ENCODE data around the gene LPGAT1. TPM values are rescaled to one million over a fixed set of nuclear protein-coding genes. Genes with fewer than 3 reads are reported as not detected.
A peak's percentile ranks its signal among the peaks of the same experiment; 100 is the strongest.
"Not testable (repeated sequence)": the region's sequence is repeated elsewhere in the genome, so short reads cannot be mapped to it uniquely, and the experiment has no call there.

LPGAT1 gene
- total RNA-seq, 1 donor from 2014 or later = 37.5 TPM

DNA sequence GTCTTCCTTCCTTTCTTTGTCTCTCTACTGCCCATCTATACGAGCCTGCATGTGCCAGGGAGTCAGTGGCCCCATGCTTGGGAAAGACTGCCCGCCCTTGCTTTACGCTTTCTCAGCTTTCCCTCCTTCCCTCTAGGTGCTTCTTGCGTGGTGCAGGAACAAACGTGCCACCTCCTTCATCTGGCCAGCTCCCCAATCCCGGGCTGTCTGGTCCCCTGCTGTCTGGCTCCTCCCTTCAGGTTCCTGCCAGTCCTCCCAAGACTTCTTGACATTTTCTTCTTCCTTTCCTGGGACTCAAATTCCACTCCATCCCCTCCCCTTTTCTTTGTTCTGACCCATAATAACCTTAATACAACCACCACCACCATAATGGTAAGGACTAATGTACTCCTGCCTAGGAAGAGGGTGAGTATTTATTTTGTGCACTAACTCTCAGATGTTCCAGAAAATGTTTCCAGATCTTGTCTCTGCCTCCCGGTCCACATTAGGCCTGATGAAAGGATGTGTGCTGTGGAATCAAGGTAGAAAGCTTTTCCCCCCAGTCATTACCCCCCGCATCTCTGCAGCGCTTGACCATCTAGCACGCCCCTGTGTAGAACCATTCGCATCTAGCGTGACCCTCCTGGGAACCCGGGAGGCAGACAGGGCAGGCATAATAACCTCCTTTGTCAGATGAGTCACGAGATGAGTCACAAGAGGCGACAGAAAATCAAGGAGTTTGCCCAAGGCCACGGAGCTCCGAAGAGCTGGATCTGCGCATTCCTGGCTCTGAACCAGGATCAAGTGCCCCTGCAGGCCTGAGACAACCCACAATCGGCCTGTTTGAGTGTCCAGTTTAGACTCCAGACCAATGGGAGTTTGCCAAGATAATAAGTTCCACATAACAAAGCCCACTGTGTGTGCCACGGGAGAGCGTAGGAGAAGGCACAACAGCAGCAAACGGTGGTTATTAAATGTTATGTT lies 95.1 kb downstream of the LPGAT1 start:
- DNase-seq (ENCODE audit: low read depth in 2 of 2) = peak in 1 of 2 donors; percentile 72

DNA sequence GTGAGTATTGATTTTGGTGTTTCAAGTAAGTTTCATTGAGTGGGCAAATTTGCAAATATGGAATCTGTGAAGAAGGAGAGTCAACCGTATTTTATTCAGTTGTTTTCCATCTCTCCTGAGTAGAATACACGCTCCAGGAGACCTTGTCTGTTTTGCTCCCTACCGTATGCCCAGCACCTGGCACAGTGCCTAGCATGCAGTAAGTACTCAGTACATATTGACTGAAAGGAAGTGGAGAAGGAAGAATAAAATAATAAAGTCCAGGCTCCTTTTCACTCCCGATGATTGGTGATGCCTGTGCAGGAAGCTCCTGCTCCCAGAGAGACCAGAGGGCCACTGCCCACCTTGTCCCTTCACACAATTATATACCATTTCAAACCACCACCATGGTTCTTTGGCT lies 95.8 kb downstream of the LPGAT1 start:
- peak; percentile 23 to 36 for DNase-seq (ENCODE audit: low read depth in 2 of 2)

DNA sequence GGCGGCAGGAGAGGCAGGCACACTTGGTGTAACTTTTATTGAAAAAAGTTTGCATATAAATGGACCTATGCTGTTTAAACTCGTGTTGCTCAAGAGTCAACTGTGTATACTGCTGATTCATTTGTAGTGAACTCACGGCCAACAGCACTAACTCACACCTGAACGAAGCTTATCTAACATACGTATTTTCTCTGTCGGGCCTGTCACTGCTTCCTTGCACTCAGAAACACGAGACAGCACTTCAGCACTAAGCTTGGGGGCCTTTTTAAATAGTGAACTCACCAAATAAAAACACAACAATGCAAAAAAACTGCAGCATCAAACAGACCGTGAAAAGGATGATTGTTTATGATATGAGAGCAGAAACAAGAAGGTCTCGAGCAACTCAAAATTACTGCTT lies 96.2 kb downstream of the LPGAT1 start:
- DNase-seq (ENCODE audit: low read depth in 2 of 2) = no peak

DNA sequence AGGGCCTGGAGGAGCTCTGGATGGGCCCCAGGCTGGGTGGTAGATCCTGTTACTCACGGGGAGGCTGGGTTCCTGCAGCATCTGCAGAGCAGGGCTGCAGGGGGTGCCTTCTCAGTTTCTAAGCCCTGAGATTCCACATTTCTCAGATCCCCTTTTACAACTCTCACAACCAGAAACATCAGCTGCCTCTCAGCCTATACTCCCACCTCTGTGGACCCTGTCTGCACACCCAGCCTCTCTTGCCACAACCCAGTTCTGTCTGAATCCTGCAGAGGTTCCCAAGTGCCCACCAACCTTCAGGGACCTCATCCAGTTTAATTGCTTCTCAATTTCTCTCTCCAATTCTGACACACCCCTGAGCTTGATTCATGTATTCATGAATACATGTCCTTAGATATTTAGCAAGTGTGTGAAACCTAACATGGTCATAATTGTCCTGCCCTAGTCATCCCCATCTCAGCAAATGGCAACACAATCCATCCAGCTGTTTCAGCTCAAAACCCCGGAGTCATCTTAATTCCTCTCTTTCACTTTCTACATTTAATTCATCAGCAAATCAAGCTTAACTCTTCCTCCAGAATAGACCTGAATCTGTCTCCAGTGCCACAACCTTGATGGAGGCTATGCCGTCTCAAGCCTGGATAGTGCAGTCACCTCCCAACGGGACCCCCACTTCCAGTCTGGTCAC lies 98.1 kb downstream of the LPGAT1 start:
- DNase-seq (ENCODE audit: low read depth in 2 of 2) = no peak

DNA sequence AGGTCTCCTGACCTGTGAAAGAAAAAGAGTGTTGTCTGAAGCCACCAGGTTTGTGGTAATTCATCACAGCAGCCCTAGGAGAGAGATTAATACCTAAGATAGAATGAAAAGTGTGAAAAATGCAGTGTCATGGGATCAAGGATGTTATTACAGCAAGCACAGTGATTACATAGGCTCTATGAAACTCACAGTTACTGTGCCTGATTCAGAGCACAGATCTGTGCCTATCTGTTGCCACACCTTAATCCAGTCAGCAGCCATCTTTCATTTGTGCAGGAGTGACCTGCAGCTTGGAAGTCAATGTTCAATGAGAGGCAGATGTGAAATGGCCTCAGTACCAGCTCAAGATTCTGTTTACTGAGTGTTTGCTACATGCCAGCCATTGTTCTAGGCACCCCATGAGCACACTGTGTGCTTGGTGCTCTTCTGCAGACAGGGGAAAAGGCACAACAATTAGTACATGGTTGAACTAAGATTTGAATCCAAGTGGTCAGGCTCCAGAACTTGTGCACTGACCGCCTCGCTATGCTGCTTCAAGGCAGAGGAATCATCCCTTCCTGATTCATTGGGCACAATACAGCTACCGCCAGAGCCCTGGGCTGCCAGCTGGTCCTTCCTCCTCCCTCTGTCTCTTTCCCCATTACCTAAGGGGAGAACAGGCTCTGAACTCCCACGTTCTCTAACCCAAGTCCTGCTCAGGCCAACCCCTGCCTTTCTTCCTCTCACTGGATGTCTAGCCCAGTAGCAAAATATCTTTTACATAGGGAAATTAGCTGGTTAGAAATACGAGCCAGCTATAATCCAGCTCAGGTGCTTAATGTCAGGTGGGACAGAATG lies 98.9 kb downstream of the LPGAT1 start:
- no peak for DNase-seq (ENCODE audit: low read depth in 2 of 2)

DNA sequence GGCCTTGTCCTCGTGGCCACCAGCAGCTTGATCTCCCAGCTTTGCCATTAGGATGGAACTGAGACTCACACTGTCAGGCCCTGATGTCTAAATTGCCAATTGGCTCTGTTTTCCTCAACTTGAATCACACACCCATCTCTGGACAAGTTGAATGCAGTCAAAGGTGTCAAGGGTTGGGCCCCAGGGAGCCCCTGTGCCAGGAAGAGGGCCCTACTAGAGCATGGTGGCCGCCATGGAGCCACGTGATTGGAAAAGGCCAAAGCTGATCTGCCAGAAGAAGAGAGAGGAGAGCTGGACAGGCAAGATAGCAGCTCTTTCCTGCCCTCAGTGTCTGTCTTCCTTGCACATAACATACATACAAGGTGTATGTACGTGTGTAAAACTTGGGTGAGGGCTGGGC lies 100.2 kb downstream of the LPGAT1 start:
- DNase-seq (ENCODE audit: low read depth in 2 of 2) = no peak

DNA sequence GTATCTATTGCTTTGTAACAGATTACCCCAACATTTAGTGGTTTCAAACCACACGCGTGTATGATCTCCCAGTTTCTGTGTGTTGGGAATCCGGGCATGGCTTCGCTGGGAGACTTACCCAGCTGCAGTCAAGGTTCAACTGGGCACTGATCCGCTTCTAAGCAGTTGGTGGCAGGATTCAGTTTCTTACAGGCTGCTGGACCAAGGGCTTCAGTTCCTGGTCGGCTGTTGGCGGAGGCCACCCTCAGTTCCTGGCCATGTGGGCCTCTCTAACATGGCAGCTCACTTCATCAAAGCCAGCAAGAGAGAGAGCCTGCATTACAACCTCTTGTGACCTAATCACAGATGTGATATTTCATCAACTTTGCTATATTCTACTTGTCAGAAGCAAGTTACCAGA lies 101.3 kb downstream of the LPGAT1 start:
- no peak for DNase-seq (ENCODE audit: low read depth in 2 of 2)

DNA sequence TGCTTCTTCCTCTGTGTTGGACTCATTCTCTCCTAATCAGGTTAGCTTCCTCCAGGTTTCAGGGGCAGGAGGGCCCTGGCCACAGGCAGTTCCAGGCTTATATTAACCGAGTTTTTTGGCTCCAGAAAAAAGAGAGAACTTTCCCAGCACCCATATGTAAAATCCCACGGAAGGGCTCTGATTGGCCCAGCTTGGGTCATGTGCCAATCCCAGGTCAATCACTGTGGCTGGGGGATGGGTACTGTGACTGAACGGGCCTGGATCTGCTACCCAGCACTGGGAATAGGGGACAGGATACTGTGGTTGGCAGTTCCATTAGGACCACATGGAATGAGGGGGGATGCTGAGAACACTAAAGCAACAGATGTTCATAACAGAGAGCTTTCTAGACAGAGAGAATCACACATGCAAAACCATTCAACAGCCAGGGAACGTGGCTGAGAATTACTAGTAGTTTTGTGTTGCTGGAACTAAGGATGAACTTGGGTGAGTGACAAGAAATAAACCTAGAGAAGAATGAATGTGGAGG lies 104.0 kb downstream of the LPGAT1 start:
- DNase-seq (ENCODE audit: low read depth in 2 of 2) = no peak

DNA sequence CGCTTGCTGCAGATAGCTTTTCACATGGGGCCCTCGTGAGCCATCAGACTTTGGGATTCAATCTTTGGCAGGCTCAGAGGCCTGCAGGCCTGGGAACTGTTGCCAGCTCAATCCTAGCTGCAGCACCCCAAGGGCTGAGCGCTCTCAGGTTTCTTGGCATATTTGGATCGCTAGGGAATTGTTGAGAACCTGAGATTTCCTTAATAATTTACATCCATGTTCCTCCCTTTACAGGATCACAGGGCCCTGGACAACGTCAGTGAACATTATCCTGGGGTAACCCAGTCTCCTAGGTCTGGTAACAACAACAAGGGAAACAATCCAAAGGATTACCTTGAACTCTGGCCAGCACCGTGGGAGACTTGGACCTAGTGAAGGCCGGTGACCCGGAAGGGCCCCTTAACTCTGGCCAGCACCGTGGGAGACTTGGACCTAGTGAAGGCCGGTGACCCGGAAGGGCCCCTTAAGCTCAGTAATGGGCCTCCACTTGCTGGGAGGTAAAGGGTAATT lies 105.8 kb downstream of the LPGAT1 start:
- DNase-seq (ENCODE audit: low read depth in 2 of 2) = no peak

DNA sequence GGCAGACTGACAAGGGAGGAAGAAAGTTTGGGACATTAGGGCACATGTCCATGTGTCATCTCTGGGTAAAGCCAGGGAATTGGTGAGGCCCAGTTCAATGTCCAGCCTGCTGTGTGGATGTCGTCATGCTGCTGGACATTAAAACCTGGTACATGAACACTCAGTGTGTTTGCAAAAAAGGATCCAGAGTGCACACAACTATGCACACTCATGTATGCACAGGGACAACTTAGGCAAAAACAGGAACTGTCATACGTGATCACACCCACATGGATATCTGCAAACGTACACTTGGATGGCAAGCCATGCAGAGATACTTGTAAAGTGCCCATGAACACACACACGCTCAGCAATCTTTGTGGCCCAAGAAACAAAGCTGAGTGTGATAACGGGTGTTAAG lies 107.3 kb downstream of the LPGAT1 start:
- no peak for DNase-seq (ENCODE audit: low read depth in 2 of 2)

DNA sequence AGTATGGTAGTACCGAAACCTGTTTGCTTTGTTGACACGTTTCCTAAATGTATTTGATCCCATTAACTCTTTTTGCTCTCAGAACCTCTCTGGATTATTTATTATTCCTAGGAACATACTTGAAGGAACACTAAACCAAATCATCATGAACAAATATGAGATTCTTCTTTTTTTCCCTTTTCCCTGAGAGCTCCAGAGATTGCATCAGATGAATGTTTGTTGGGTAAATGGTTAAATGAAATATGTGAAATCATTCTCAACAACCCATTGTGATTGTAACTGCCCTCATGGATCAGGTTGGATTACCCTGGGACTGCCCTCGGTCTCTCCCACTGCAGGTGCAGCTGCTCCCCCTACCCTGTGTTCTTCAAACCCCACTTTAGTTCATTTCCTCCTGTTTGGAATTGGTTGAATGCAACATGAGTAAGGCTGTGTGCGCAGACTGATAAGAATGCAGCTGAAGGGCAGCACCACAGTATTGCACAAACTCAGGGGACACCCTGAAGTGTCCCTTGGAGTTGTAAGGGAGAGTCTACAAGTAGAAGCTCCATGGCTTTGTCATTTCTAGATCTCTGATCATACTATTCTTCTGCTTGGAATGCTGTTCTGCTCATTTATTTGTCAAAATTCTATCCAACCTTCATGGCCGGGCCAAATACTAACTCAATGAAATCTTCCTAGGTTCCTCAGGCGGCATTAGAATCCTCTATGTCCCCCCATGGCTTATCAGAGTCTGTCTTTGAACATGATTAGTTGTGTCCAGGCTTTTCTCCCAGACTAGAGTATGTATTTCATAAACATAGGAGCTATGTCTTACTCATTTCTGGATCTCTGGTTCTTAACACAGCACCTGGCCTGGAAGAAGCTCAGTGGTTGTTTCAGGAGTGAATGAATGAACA lies 108.0 kb downstream of the LPGAT1 start:
- no peak for DNase-seq (ENCODE audit: low read depth in 2 of 2)

DNA sequence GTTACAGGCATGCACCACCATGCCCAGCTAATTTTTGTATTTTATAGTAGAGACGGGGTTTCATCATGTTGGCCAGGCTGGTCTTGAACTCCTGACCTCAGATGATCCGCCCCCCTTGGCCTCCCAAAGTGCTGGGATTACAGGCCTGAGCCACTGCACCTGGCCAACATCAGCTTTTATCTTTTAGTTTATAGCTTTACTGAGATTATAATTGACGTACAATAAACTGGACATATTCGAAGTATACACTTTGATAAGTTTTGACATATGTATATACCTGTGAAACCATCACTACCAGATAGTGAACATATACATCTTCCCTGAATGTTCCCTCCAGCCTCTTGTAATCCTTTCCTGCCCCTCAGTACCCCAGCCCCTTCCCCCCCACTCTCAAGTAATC lies 114.0 kb downstream of the LPGAT1 start:
- not testable (repeated sequence) for DNase-seq (ENCODE audit: low read depth in 2 of 2)

DNA sequence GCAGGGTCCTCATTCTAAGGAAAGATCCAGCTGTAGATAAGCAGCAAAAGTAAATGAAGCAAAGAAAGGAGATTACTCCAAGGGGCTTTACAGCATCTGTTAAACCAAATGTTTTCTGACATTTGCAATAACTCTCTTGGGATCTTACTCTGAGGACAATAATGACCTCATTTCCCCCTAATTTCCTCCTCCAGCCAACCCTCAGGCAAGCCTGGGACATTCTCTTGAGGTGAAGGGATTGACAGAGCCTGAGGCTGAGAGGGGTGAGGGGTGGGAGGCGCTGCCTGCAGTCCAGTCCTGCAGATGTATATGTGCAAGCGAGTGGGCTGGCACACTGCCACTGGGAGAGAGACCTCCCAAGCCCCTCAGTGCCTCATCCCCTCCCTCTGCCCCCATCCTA lies 114.6 kb downstream of the LPGAT1 start:
- no peak for DNase-seq (ENCODE audit: low read depth in 2 of 2)

DNA sequence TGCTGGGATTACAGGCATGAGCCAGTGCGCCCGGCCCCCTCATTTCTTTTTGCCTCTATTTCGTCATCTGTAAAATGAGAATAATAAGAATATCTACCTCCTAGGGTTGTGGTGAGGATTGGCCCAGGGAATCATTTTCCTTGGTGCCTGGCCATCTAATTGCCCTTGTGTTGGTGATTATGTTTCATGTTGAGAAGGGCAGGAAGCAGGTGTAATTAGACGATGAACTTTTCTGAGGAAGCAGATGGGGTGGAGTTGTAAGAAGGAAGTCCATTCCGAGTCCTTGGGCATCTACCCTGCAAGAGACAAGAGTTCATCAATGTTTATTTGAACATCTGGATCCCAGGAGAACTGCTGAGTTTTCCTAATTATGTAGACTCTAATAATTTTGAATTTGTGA lies 116.4 kb downstream of the LPGAT1 start:
- no peak for DNase-seq (ENCODE audit: low read depth in 2 of 2)

DNA sequence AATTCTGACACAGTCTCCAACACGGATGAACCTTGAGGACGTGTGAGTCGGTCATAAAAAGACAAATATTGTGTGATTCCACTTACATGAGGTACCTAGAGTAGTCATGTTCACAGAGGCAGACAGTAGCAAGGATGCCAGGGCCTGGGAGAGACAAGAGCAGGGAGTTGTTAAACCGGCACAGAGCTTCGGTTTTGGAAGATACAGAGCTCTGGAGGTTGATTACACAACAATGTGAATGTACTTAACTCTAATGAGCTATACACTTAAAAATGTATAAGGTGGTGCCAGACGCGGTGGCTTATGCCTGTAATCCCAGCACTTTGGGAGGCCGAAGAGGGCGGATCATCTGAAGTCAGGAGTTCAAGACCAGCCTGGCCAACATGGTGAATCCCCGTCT lies 117.3 kb downstream of the LPGAT1 start:
- DNase-seq (ENCODE audit: low read depth in 2 of 2) = no peak

DNA sequence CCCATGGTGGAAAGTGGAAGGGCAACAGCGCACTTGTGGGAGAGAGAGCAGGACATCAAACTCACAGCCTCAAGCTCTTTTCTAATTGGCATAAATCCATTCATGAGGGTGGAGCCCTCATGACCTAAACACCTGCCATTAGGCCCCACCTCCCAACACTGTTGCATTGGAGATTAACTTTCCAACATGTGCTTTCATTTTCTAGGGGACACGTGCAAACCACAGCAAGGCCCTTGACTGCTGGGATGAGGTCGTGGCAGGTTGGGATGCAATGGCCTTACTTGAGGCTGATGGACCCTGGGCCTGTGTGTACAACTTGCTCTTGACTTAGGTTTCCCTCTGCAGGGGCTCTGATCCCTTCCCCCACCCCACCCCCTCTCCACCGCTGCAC lies 119.3 kb downstream of the LPGAT1 start:
- no peak for DNase-seq (ENCODE audit: low read depth in 2 of 2)

DNA sequence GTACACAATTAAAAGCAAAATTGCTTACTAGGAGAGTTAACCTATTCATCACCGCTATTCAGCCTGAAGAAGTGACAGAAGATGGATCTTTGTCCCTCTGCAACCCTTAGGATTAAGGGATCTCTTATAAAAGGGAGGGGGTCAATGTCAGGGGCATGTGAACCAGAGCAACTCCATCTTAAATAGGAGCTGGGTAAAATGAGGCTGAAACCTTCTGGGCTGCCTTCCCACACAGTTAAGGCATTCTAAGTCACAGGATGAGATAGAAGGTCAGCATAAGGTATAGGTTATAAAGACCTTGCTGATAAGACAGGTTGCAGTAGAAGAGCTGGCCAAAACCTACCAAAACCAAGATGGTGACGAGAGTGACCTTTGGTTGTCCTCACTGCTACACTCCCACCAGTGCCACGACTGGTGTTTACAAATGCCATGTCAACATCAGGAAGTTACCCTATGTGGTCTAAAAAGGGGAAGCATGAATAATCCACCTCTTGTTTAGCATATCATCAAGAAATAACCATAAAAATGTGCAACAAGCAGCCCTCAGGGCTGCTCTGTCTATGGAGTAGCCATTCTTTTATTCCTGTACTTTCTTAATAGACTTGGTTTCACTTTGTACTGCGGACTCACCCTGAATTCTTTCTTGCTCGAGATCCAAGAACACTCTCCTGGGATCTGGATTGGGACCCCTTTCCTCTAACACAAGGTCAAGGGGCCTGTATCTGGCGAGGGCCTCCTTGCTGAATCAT lies 119.8 kb downstream of the LPGAT1 start:
- DNase-seq (ENCODE audit: low read depth in 2 of 2) = no peak

DNA sequence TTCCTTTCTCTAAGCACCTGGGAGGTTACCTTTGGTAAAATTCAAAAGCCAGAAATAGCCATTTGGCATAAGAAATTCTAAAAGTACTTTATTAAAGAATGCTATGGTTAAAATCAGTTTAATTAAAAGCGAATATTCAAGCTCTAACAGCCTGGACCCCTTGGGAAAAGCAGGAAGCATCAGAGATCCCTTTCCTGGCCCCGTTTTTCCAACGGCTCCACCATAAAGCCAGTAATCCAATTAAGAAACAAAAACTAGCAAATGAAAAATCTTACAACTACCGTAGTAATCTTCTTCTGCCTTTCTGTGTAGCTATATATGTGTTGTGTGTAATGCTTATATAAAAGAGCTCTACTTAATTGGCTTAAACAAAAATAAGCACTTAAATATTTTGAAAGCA lies 121.6 kb downstream of the LPGAT1 start:
- no peak for DNase-seq (ENCODE audit: low read depth in 2 of 2)

DNA sequence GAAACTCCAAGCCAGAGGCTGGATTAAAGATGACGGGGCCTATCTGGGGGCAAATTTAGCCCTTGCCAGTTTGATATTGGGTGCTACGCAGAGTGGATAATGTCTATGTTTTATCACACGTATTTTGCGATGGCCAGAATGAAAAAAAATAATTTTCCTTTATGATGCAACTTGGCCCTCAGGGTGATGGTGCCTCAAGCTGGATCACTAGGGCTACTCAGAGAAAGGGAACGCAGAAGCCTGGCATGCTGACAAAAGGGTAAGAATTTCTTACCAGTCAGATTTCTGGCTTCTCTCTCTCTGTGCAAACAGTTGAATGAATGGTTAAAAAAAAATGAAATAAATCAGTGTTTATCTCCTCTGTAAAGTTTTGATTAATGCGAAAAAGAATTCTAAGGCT lies 122.6 kb downstream of the LPGAT1 start:
- DNase-seq (ENCODE audit: low read depth in 2 of 2) = no peak
